HepG2 (cell line): ENCODE measurements around the gene PXMP2. TPM values are rescaled to one million over a fixed set of nuclear protein-coding genes. Genes with fewer than 3 reads are reported as not detected.

Experiments
- ATAC-seq: fragments of 200-7000 bp; cut with Tn5 transposase; 3 replicates; pipeline ENCODE4 v1.9.1; 2020; ENCODE audit warnings: mild to moderate bottlenecking, moderate library complexity
- BruUV-seq: library from RNA; stranded (reverse); fragments of 400-500 nt; replicated peaks from 2 replicates; lab custom pipeline; 2021; lab: Mats Ljungman, UMichigan
- CTCF ChIA-PET: fragments of 300-600 bp; formaldehyde crosslinking; extraction: SDS; loops from one replicate; lab custom pipeline; 2021; ENCODE audit warnings: low total read pairs, inconsistent platforms, low intra/inter-chr PET ratio; lab: Yijun Ruan, JAX
- POLR2A ChIA-PET: fragments of 350-600 bp; sonication (Branson Sonifier 250); formaldehyde crosslinking; loops from one replicate; lab custom pipeline; 2020; ENCODE audit warnings: antibody characterized with exemption, inconsistent platforms; lab: Yijun Ruan, JAX
- DNase-seq: peaks from one replicate; pipeline ENCODE4 v3.0.0-alpha.2; 2015; ENCODE audit warnings: low spot score
- FAIRE-seq: peaks from 3 replicates; lab custom pipeline; 2011; peaks lifted over from hg19 to GRCh38; lab: Jason Lieb, UNC
- H2AFZ ChIP-seq: one replicate; pipeline ENCODE4 v1.6.1; 2011; ENCODE audit warnings: low read length, inconsistent platforms
- H3K27ac ChIP-seq: fragments of 300-600 bp; 3 replicates; pipeline ENCODE4 v1.8.0; 2011; ENCODE audit warnings: mixed run types, mild to moderate bottlenecking, mixed read lengths, low read length, inconsistent platforms; ENCODE audit not compliant: insufficient read depth; ENCODE audit errors: extremely low read length
- H3K27me3 ChIP-seq, 2 experiments: fragments of 200-600 bp in 1 of 2; 2 replicates in 1 of 2; 3 replicates in 1 of 2; pipeline versions ENCODE4 v1.6.0 to v1.8.0; 2011; ENCODE audit warnings: low read length in 2 of 2, mild to moderate bottlenecking in 2 of 2, moderate library complexity in 2 of 2, inconsistent platforms in 1 of 2; ENCODE audit not compliant: insufficient read depth in 2 of 2, control insufficient read depth in 1 of 2
- H3K36me3 ChIP-seq, 2 experiments: fragments of 200-600 bp in 1 of 2; replicated peaks in 1 of 2; 2 replicates in 1 of 2; 3 replicates in 1 of 2; pipeline versions ENCODE4 v1.5.1 to v1.8.0; 2011; ENCODE audit warnings: low read length in 2 of 2, inconsistent platforms in 1 of 2; ENCODE audit not compliant: insufficient read depth in 2 of 2, control insufficient read depth in 1 of 2
- H3K4me1 ChIP-seq: 2 replicates; pipeline ENCODE4 v1.5.1; 2012; ENCODE audit warnings: low read length, inconsistent platforms; ENCODE audit not compliant: insufficient read depth
- H3K4me2 ChIP-seq: 2 replicates; pipeline ENCODE4 v1.6.0; 2011; ENCODE audit warnings: low read depth, low read length, inconsistent platforms
- H3K4me3 ChIP-seq, 3 experiments: fragments of 200-600 bp in 1 of 3; sonication (generic), shearing (Covaris generic) in 1 of 3; replicated peaks in 1 of 3; 2 replicates each; pipeline ENCODE4 v1.5.1; 2011 to 2016; ENCODE audit warnings: low read length in 3 of 3, inconsistent platforms in 2 of 3, low read depth in 2 of 3, mild to moderate bottlenecking in 2 of 3, control low read depth in 1 of 3, mixed read lengths in 1 of 3; ENCODE audit not compliant: insufficient read depth in 1 of 3
- H3K79me2 ChIP-seq: one replicate; pipeline ENCODE4 v1.6.1; 2011; ENCODE audit warnings: low read length, inconsistent platforms; ENCODE audit not compliant: insufficient read depth
- H3K9ac ChIP-seq: 2 replicates; pipeline ENCODE4 v1.6.0; 2011; ENCODE audit warnings: mild to moderate bottlenecking, low read depth, low read length, inconsistent platforms; ENCODE audit not compliant: insufficient read depth
- H3K9me3 ChIP-seq: 2 replicates; pipeline ENCODE4 v1.5.1; 2012; ENCODE audit warnings: mild to moderate bottlenecking, low read length
- H4K20me1 ChIP-seq: 2 replicates; pipeline ENCODE4 v1.6.0; 2011; ENCODE audit warnings: inconsistent platforms, mild to moderate bottlenecking, low read length, moderate library complexity; ENCODE audit not compliant: insufficient read depth
- CCAR2 ChIP-seq: fragments of 200-400 bp; formaldehyde crosslinking; optimal IDR thresholded peaks from 2 replicates; pipeline ENCODE3; 2018; ENCODE audit warnings: low read depth, mild to moderate bottlenecking, low read length, moderate library complexity
- HMG20B ChIP-seq: conservative IDR thresholded peaks from 2 replicates; pipeline ENCODE4 v1.6.1; 2016; ENCODE audit warnings: missing genetic modification reagents, missing compliant biosample characterization
- KDM5A ChIP-seq: fragments of 200-600 bp; sonication (generic); IDR thresholded peaks from 2 replicates; pipeline ENCODE4 v1.7.0; 2018; ENCODE audit warnings: antibody characterized with exemption, mild to moderate bottlenecking, low read length, borderline replicate concordance
- PHF5A ChIP-seq: IDR thresholded peaks from one replicate; pipeline ENCODE4 v1.6.1; 2018; ENCODE audit warnings: low read depth, missing genetic modification reagents; ENCODE audit not compliant: unreplicated experiment
- SRY ChIP-seq: sonication (generic); formaldehyde crosslinking; IDR thresholded peaks from 2 replicates; pipeline ENCODE4 v1.8.0; 2022; ENCODE audit warnings: mild to moderate bottlenecking, missing genetic modification reagents
- SUZ12 ChIP-seq: fragments of 150-350 bp; IDR thresholded peaks from 2 replicates; pipeline ENCODE4 v1.6.1; 2014; ENCODE audit warnings: low read depth, low read length
- ZNF234 ChIP-seq: sonication (generic); formaldehyde crosslinking; conservative IDR thresholded peaks from 2 replicates; pipeline ENCODE4 v1.5.1; 2020; ENCODE audit warnings: mild to moderate bottlenecking, missing genetic modification reagents
- ZNF530 ChIP-seq: sonication (generic); formaldehyde crosslinking; IDR thresholded peaks from 2 replicates; pipeline ENCODE4 v1.5.0; 2020; ENCODE audit warnings: low read depth, mild to moderate bottlenecking, missing genetic modification reagents
- ZSCAN12 ChIP-seq: sonication (generic); formaldehyde crosslinking; IDR thresholded peaks from 2 replicates; pipeline ENCODE4 v1.9.0; 2021; ENCODE audit warnings: mild to moderate bottlenecking, missing genetic modification reagents
- WGBS: methylation state at CpG from one replicate; pipeline ENCODE4 v1.1.6; 2017; ENCODE audit warnings: low lambda C conversion rate; 5-methylcytosine and 5-hydroxymethylcytosine counted together
- in situ Hi-C: cut with HindIII; loops from 2 replicates; pipeline ENCODE4 v1.10.0; 2017; ENCODE audit warnings: low pct_unique_long_range_greater_than_20kb; ENCODE audit not compliant: extremely low pct_ligation_motif_present
- intact Hi-C: fragments of 100-400 bp; cut with micrococcal nuclease; formaldehyde crosslinking; loops from one replicate; pipeline ENCODE4 v1.10.0; 2022; ENCODE audit not compliant: unreplicated experiment
- polyA plus RNA-seq, 8 experiments: library from polyadenylated mRNA; depleted of rRNA in 3 of 8; stranded (reverse) in 7 of 8; unstranded in 1 of 8; fragments of >200 nt; fragmentation: Illumina TruSeq in 4 of 8; extraction: Trizol in 4 of 8; gene quantifications; 2 replicates each; pipeline versions ENCODE4 v1.2.1 to v1.2.3, GENCODE V29; 2011 to 2016; ENCODE audit warnings: low read depth in 4 of 8, missing spikeins in 1 of 8, mixed read lengths in 1 of 8; ENCODE audit not compliant: insufficient read depth in 1 of 8
- total RNA-seq, 5 experiments: library from RNA; depleted of rRNA; stranded (reverse); fragments of >200 nt; fragmentation: Illumina TruSeq; extraction: Trizol; gene quantifications; 2 replicates each; pipeline ENCODE4 v1.2.3, GENCODE V29; 2016; ENCODE audit warnings: low read depth in 1 of 5
- TF ChIP-seq, protein P1 (sequence below): sonication (generic); formaldehyde crosslinking; IDR thresholded peaks from 2 replicates; pipeline ENCODE4 v1.4.0; 2020; ENCODE audit warnings: missing genetic modification reagents, mild to moderate bottlenecking, borderline replicate concordance
- TF ChIP-seq, protein P2 (sequence below): sonication (generic); formaldehyde crosslinking; IDR thresholded peaks from 2 replicates; pipeline ENCODE4 v1.5.0; 2020; ENCODE audit warnings: missing genetic modification reagents
- TF ChIP-seq, protein P3 (sequence below): sonication (generic); formaldehyde crosslinking; IDR thresholded peaks from 2 replicates; pipeline ENCODE4 v1.5.1; 2020; ENCODE audit warnings: mild to moderate bottlenecking, missing genetic modification reagents
- TF ChIP-seq, protein P4 (sequence below): sonication (generic); formaldehyde crosslinking; IDR thresholded peaks from 2 replicates; pipeline ENCODE4 v1.4.0; 2020; ENCODE audit warnings: missing genetic modification reagents, mild to moderate bottlenecking, borderline replicate concordance
- TF ChIP-seq, protein P5 (sequence below): sonication (generic); formaldehyde crosslinking; IDR thresholded peaks from 2 replicates; pipeline ENCODE4 v1.8.1; 2023; ENCODE audit warnings: missing genetic modification reagents, mild to moderate bottlenecking, borderline replicate concordance

Gene PXMP2
- total and polyA plus RNA-seq, 2 of the 13 experiments (the other 11 are each of a cell fraction or from before 2014, with no cell fraction given): 25.5 to 42.9 TPM

DNA sequence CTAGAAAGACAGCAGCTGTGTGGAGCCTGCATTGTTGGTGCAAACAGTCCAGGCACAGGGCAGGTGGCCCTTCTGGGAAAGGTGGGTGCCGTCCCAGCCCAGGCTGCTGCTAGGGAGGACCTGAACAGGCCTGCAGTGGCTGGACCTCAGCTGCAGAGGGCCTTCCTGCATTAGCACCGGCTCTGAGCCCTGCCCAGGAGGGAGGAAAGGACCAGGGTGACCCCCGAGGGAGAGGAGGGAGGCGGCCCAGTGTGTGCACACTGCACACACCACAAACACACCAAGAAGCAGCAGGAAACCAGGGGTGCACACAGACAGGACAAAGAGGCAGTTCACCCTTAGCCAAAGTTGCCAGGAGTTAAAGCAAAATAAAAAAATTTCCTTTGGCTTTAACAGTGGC is 15.3 kb downstream of the PXMP2 start:
- intact Hi-C loops: no loop called here
- ATAC-seq (peak; percentile 75), DNase-seq (no peak), FAIRE-seq (no peak)
- Histone ChIP-seq H3K36me3 (peaks cover 9 to 28% of the 10 kb centered on the region in 2 experiments; a peak in 4 of 5 replicates), H3K27ac (no peak overlapping the region), H3K9me3 (no peaks in the 10 kb centered on the region), H3K4me3 (no peak overlapping the region), H3K79me2 (no peaks in the 10 kb centered on the region), H2AFZ (no peak overlapping the region), H3K9ac (no peak overlapping the region)
- POLR2A ChIA-PET: interaction anchor here (1.4 kb wide), 1 partner anchor 8 kb away, joined by 4 read pairs; the partner anchor contains the start of gene PGAM5
- CTCF ChIA-PET: no interaction called here
- WGBS: 85% methylated on average over 3 of the region's 4 CpGs
- TF ChIP-seq KDM5A (no peak), ZSCAN12 (CRISPR knock-in tag) (no peak), PHF5A (CRISPR knock-in tag) (no peak), SUZ12 (no peak), HMG20B (CRISPR knock-in tag) (no peak), ZNF234 (no peak), ZNF530 (CRISPR knock-in tag) (no peak), CCAR2 (no peak), SRY (CRISPR knock-in tag) (no peak)
- TF ChIP-seq, protein P1, sequence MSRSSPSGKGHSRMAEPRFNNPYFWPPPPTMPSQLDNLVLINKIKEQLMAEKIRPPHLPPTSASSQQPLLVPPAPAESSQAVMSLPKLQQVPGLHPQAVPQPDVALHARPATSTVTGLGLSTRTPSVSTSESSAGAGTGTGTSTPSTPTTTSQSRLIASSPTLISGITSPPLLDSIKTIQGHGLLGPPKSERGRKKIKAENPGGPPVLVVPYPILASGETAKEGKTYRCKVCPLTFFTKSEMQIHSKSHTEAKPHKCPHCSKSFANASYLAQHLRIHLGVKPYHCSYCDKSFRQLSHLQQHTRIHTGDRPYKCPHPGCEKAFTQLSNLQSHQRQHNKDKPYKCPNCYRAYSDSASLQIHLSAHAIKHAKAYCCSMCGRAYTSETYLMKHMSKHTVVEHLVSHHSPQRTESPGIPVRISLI (CRISPR knock-in tag): no peak
- TF ChIP-seq, protein P2, sequence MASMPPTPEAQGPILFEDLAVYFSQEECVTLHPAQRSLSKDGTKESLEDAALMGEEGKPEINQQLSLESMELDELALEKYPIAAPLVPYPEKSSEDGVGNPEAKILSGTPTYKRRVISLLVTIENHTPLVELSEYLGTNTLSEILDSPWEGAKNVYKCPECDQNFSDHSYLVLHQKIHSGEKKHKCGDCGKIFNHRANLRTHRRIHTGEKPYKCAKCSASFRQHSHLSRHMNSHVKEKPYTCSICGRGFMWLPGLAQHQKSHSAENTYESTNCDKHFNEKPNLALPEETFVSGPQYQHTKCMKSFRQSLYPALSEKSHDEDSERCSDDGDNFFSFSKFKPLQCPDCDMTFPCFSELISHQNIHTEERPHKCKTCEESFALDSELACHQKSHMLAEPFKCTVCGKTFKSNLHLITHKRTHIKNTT (CRISPR knock-in tag): no peak
- TF ChIP-seq, protein P3, sequence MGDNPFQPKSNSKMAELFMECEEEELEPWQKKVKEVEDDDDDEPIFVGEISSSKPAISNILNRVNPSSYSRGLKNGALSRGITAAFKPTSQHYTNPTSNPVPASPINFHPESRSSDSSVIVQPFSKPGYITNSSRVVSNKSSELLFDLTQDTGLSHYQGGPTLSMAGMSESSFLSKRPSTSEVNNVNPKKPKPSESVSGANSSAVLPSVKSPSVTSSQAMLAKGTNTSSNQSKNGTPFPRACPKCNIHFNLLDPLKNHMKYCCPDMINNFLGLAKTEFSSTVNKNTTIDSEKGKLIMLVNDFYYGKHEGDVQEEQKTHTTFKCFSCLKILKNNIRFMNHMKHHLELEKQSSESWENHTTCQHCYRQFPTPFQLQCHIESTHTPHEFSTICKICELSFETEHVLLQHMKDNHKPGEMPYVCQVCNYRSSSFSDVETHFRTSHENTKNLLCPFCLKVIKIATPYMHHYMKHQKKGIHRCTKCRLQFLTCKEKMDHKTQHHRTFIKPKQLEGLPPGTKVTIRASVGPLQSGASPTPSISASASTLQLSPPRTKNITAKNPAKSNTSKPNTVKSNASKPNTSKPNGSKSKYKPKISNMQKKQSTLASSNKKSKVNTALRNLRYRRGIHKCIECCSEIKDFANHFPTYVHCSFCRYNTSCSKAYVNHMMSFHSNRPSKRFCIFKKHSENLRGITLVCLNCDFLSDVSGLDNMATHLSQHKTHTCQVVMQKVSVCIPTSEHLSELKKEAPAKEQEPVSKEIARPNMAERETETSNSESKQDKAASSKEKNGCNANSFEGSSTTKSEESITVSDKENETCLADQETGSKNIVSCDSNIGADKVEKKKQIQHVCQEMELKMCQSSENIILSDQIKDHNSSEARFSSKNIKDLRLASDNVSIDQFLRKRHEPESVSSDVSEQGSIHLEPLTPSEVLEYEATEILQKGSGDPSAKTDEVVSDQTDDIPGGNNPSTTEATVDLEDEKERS (CRISPR knock-in tag): no peak
- TF ChIP-seq, protein P4, sequence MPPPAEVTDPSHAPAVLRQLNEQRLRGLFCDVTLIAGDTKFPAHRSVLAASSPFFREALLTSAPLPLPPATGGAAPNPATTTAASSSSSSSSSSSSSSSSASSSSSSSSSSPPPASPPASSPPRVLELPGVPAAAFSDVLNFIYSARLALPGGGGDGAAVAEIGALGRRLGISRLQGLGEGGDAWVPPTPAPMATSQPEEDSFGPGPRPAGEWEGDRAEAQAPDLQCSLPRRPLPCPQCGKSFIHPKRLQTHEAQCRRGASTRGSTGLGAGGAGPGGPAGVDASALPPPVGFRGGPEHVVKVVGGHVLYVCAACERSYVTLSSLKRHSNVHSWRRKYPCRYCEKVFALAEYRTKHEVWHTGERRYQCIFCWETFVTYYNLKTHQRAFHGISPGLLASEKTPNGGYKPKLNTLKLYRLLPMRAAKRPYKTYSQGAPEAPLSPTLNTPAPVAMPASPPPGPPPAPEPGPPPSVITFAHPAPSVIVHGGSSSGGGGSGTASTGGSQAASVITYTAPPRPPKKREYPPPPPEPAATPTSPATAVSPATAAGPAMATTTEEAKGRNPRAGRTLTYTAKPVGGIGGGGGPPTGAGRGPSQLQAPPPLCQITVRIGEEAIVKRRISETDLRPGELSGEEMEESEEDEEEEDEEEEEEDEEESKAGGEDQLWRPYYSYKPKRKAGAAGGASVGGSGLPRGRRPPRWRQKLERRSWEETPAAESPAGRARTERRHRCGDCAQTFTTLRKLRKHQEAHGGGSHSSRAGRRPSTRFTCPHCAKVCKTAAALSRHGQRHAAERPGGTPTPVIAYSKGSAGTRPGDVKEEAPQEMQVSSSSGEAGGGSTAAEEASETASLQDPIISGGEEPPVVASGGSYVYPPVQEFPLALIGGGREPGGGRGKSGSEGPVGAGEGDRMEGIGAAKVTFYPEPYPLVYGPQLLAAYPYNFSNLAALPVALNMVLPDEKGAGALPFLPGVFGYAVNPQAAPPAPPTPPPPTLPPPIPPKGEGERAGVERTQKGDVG (CRISPR knock-in tag): no peak
- TF ChIP-seq, protein P5, sequence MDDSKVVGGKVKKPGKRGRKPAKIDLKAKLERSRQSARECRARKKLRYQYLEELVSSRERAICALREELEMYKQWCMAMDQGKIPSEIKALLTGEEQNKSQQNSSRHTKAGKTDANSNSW (CRISPR knock-in tag): no peak
- TF ChIP-seq, all 625 proteins: peak for 0
- Histone ChIP-seq H3K4me2 (no peak overlapping the region), H3K4me1 (peaks cover 12% of the 10 kb centered on the region; the same call in 1 of the 2 replicates), H4K20me1 (no peaks in the 10 kb centered on the region), H3K27me3 (no peaks in the 10 kb centered on the region)
- BruUV-seq: no TSS peak
- in situ Hi-C loops: no loop called here
